IMR-90 (cell line): Measurements from ENCODE around the gene SAMD11.

Experiments used
- MAFK ChIP-seq: IDR thresholded peaks from 2 replicates; pipeline ENCODE4 v1.6.1; 2012; ENCODE audit warnings: low read depth, low read length, improper control_type of control experiment
- SMC3 ChIP-seq: fragments of 150-350 bp; IDR thresholded peaks from 2 replicates; pipeline ENCODE4 v1.6.1; 2016; ENCODE audit warnings: low read depth, mild to moderate bottlenecking, antibody characterized with exemption, low read length, moderate library complexity

DNA sequence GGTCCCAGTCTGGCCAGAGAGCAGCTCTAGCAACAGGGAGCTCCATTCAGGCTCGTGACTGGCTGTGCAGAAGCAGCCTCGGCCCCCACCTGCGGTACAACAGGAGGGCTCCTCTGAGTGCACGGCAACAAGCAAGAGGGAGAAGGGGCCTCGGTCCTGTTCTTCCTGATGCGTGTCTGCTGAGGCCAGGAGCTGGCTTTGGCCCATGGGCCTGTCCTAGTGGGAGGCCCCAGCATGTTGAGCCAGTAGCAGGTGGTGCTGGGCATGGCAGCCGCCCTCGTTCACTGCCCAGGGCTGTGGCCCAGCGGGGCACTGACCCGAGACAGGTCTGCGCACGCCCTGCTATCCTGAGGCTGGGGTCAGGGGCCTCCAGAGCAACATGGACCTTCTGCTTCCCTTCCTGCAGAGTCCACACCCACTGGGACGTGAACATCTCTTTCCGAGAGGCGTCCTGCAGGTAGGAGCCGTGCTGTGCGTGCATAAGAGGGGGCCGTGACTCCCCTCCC lies 7.0 kb downstream of the SAMD11 start:
- TF ChIP-seq MAFK = no peak
- TF ChIP-seq SMC3 = no peak
